NCI-H1105 (cell line): ENCODE data around the gene HOXB4.

Experiments used
- DNase-seq: peaks from one replicate; lab custom pipeline; 2025; lab: John Stamatoyannopoulos, UW

HOXB4 gene

DNA sequence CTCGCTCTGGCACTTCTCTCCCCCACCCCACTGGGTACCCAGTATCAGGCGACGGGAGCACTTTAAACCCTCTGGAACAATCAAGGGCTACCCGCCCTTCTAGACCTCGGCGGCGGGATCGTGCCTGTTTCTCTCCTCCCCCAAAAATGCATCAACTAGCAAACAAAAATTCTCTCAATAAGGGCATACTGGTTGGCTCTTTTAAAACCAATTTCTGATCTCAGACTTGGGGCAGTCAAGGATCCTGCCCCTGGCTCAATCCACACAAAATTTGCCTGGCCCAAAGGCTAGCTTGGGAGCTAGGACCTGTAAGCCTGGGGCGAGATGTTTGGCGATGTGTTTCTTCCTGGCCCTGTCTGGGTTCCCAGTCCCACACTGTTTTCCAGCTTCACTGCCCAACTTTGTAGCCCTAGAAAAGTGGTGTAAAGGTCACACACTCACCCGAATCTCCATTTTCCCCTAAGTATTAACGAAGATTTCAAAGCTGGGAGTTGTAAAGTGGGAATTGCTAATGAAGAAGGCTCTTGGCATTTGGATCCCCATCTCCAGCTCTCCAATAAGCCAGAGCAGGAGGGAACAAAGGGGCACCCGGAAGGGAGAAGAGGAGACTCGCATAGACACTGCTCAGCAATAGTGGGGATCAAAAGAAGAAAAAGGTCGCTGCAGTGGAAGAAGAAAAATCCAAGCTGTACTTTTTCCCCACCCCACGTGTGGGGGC lies 18.9 kb downstream of the HOXB4 start:
- no peak for DNase-seq

GRCh38 chr17:48558831-48559121 lies 19.4 kb downstream of the HOXB4 start:
- DNase-seq = no peak

DNA sequence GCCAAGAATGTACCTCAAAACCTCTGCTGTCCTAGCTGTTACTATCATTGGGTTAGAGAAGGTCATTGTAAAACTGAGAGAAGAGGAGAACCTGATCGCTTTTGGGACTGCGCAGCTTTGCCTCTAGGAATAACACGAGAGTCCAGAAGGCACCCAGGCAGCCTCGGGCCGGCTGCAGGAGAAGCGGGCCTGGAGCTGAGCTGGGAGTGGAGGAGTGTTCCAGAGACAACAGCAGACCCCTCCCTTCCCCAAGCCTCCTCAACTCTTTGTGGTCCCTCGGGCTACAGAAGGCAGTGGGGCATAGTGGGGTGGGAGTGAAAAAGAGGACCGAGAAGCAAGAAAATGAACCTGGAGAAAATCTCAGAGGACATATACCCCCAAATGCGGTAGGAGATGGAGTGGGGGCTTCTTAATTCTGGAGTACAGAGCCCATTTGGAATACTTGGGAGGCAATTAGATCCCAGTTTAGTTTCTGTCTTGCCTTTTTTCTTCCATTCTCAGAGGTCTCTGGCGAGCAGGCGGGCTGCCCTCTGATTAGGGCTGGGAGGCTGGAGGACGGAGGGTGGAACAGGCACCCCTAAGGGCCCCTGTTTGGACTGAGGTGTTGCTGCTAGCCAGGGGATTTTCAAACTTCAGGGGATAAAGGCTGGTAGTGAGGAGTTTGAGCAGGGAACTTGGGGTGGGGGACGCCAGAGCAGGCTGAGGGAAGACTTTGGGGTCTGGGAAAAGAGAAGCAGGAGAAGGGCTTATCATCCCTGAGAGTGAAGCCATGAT lies 19.9 kb downstream of the HOXB4 start:
- no peak for DNase-seq

- DNase-seq = no peak
Measured at GRCh38 chr17:48556576-48557401, 21.4 kb downstream of the HOXB4 start.

DNA sequence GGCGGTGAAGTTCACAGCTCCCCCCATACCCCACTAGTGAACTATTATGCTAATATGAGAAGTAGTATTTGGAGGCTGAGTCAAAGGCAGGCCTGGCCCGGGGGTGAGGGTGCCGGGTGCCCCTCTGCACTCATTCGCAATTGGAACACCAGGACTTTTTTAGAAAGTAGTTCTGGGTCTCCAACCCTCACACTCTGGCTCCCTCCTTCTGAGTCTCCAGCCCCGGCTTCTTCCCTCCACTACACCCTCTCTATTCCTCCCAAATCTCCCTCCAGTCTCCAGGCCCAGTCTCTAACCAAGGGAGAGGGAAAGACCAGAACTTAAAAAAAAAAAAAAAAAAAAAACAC lies 21.9 kb downstream of the HOXB4 start:
- no peak for DNase-seq

DNA sequence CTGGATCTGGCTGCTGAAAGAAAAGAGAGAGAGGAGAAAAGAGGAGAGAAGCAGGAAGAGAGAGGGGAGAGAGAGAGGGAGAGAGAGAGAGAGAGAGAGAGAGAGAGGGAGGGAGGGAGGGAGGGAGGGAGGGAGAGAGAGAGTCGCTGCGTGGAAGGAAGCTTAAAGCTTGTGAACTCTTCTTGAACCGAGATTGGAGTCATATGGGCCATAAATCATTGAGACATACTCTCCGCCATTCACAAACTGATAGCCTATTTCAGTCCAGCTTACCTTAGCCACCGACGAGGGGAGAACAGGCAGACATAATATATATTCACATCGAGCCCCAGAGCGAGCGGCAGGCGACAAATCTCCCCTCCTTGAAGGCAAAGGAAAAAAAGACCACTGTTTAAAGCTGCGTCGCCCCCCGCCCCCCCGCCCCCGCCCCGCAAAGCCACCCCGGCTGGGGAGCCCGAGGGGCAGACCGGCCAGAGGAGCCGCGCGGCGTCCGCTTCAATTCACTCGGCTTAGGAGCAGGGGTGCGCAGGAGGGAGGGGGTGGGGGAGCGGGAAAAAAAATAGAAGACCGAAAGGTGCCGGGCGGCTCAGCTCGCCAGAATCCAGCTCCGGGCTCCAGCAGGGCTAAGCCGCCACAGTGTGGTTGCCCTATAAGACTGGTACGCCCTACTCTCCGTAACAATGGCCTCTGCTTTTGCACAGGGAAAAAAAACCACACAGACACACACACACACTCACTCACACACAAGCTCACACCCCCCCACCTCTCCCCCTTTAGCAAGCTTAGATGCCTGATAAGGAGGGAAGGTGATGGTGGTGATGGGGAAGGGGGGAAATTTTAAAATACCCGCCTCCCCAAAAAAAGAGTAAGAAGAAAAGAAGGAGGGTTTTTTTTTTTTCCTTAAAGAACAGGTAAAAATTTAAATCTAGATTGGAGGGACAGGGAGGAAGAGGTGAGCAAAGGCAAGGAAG lies 22.6 kb downstream of the HOXB4 start:
- peak; percentile 56 for DNase-seq

GRCh38 chr17:48554412-48555257 lies 23.5 kb downstream of the HOXB4 start:
- DNase-seq = no peak

GRCh38 chr17:48553826-48554225 lies 24.3 kb downstream of the HOXB4 start:
- DNase-seq = no peak

GRCh38 chr17:48553190-48553547 lies 25.0 kb downstream of the HOXB4 start:
- no peak for DNase-seq

DNA sequence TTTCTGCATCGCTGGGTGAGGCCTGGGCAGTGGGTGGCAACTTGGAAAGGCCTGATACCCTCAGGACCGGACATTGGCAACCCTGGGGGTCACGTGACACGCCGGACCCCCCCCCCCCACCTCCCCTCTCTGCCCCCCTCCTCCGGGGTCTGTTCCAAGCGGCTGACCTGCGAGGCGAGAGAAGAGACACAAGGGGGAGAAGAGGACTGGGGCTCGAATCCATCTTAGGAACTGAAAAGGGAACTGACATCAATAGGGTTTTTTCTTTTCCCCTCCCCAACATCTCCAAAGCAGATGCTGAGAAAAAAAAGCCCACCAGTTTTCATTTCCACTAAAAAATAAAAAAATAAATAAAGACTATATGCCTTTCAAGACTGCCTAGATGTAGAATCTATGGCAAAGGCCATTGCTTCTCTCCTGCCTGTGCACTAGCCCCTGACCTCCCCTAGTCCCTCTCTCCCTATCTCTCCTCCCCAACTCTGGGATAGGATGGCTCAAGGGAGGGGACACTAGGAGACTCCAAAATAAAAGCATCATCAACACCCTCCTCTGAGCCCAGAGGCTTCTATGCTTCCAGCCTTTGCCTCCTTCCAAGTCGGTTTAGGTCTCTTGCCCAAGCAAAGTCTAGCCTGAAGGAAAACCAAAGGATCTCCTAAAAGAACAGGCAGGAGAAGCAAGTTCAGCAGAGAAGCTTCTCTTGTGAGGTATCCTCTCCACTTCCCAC lies 25.5 kb downstream of the HOXB4 start:
- no peak for DNase-seq

GRCh38 chr17:48551596-48552465 lies 26.3 kb downstream of the HOXB4 start:
- DNase-seq = no peak

- DNase-seq = no peak
Measured at GRCh38 chr17:48551214-48551555, 27.0 kb downstream of the HOXB4 start.

GRCh38 chr17:48550502-48551213 lies 27.5 kb downstream of the HOXB4 start:
- DNase-seq = peak; percentile 38

- DNase-seq = no peak
Measured at GRCh38 chr17:48549914-48550501, 28.1 kb downstream of the HOXB4 start.

DNA sequence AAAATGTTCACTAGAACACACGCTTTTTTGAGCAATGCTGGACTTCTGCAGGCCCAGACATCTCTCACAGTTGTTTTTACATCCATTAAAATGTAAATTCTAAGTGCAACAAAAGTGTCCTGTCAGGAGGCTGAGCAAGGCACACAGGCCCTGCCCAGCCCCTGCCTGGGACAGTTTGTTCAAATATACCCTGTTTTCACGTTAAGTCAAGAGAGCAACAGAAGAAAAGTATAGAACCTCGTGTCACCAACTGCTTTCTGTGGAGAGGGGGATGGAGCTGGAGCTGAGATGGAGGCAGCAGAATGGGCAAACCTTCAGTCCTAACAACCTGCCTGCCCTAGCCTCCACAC lies 28.9 kb downstream of the HOXB4 start:
- DNase-seq = no peak

DNA sequence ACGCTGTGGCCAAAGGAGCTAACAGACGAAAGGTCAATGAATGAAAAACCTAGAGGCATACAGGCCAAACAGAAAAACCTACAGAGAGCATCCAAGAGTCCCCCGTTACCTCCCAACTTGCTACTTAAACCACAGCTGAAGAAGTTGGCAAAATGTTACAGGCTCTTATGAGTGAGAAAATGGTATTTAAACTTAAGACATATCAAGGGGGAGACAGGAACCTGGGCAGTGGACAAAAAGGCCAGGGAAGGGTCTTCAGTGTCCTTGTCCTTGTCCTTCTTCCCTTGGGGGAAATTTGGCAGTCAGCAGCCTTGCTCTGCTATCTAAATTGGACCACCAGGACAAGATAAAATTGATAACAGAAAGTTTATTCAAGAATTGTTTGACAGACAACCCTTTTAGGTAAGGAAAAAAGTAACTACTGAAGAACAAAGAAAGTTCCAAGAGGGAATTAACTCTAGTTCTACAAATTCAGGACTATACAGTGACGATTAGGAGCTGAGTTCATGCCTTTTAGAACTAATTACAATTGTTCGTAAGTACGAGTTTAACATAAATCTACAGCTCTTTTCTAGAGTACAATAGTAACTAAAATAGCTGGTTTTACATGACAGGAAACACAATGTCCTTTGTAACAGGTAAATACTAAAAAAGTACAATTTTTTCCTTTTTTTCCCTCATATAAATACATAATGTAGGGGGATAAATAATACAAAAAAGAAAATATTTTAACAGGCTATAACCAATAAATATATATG lies 29.4 kb downstream of the HOXB4 start:
- no peak for DNase-seq

DNA sequence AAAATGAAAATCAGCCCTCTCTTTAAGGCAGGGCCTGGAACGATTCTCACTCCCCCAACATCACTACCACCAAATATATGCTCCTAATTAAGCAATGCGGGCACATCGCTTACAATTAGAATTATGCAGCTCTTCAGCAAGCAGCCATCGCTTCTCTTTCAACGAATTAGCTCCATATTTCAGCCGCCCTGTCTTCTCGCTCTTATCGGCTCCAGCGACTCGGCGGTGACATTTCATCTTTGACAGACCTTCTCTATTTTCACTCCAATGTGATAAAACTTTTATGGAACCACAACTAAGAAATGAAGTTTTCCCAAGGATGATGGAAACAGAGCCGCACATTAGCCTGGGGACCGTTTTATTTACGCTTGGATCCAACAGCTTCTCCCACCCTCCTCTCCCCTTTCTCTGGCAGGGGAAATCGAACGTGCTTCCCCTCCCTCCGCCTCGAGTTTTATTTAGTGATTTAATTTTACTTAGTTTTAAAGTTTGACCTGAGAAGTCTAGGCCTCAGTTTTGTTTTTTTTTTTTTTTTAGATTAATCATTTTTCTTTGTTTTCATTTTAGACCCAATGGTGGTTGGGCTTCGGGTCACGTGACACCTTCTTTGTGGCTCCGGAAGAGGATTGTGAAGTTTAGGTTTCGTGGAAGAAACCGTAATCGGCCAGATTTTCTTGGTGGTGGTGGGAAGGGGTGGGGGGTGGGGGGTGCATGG lies 30.2 kb downstream of the HOXB4 start:
- DNase-seq = peak; percentile 68
